GM19328 (cell line): ENCODE data around the gene FOLR2.
"Not testable (repeated sequence)": the region's sequence is repeated elsewhere in the genome, so short reads cannot be mapped to it uniquely, and the experiment has no call there.

Source experiments
- ATAC-seq: cut with Tn5 transposase; IDR thresholded peaks from one replicate; pipeline ENCODE4 v1.9.1; 2021; ENCODE audit warnings: mild to moderate bottlenecking, moderate library complexity; ENCODE audit not compliant: unreplicated experiment

The FOLR2 gene

DNA sequence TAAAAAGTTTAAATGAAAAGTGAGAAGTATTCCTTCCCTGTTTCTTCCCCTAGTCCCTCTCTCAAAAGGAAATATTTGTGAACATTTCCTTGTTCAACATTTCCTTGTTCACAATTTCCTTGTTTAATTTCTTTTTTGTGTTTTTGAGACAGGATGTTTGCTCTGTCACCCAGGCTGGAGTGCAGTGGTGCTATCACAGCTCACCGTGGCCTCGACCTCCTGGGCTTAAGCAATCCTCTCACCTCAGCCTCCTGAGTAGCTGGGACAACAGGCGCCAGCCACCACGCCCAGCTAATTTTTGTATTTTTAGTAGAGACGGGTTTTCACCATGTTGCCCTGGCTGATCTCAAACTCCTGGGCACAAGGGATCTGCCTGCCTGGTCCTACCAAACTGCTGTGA lies 50.4 kb downstream of the FOLR2 start:
- ATAC-seq: not testable (repeated sequence)

DNA sequence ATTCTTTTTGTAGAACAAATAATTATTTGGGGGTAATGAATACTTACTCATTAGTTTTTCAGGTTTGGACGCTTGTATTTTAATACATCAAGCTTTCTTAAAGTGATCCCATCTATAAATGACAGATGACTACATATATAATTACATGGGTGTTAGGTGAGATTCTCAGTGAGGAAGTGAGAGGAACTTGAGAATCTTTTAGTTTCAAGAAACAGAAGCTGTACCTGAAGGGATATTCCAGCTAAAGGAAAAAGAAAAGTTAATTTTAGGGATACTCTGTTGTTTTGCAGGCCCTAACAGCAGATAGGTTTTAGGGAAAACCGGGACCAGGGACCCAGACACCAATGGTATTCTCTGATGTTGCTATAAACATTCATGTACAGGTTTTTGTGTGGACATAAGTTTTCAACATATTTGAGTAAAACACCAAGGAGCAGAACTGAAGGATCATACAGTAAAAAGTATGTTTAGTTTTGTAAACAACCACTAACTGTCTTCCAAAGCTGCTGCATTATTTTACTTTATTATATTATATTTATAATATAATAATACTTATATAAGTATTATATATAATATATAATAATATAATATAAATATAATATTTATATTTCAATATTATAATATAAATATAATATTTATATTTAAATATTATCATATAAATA lies 51.5 kb downstream of the FOLR2 start:
- no peak for ATAC-seq
